Right renal pelvis (tissue), 4 donors: Measurements from ENCODE around the gene HMGCLL1. TPM values are rescaled to one million over a fixed set of nuclear protein-coding genes. Genes with fewer than 3 reads are reported as not detected.

Experiments
- DNase-seq, 4 donors: peaks; one replicate each; pipeline ENCODE4 v3.0.0-alpha.2; 2013; ENCODE audit warnings: low read depth in 4 of 4, low spot score in 3 of 4, missing footprints in 1 of 4
- polyA plus RNA-seq, 4 donors: library from polyadenylated mRNA; unstranded; fragments of 120-200 nt; gene quantifications; one replicate each; pipeline ENCODE4 v1.2.1, GENCODE V29; 2013; ENCODE audit not compliant: insufficient read length in 4 of 4

HMGCLL1 gene
- polyA plus RNA-seq, 4 donors = 2.3 to 3.8 (median 3.1) TPM

DNA sequence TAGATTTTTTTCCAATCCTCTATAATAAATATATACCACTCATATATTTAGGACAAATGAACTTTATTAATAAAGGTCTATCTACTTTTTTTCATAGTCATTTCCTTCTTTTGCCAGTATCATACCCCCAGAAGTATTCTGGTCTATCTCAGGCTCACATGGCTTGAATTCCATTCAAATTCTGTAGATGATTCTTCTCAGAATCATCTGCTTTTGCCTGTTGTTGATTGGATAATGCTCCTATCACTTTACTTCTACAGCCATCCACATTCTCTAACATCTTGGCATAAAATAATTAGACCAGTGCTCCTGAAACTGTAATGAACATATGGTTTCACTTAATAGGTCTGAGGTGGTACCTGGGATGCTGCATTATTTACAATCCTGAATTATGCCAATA, 130.5 kb downstream of the HMGCLL1 start:
- DNase-seq = no peak

DNA sequence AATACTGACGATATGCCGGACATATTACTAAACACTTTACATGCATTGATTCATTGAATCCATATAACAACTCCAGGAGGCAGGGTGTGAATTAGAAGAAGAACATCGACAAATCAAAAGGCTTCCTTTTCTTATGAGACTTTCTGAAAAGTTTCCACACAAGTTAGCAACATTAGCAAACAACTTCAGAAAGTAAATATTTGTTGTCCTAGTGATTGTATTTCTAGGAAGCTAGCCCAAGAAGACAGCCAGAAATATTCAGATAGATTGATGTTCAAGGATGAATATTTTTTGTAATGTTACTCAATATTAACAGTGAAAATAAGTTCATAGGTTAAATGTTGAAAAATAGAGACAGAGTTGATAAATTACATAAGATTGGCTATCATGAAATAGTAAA, 131.1 kb downstream of the HMGCLL1 start:
- no peak for DNase-seq

DNA sequence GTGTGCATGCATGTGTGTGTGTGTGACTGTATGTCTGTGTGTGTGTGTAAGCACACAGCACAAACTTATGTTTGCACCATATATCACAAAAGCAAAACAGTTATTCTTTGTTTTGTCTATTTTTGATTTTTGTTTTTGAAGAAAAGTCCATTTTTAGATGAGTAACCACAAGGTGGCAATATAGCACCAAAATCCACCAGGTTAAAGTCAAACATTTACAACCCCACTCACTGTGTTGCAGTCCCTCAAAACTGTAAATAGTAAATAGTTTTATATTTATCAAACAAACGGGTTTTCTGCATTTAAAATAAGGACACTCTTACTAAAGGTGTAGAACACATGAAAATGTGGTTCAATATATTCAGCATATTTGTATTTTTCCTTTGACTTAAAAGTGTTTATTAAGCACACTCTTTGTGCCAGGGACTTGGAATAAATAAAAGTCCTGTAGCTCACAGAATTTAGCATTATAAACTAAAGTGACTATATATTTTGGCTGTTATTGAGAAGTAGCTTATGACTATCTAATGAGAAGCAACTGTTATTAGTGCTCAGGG, 133.3 kb downstream of the HMGCLL1 start:
- peak; percentile 27 to 34 (median 31) for DNase-seq

DNA sequence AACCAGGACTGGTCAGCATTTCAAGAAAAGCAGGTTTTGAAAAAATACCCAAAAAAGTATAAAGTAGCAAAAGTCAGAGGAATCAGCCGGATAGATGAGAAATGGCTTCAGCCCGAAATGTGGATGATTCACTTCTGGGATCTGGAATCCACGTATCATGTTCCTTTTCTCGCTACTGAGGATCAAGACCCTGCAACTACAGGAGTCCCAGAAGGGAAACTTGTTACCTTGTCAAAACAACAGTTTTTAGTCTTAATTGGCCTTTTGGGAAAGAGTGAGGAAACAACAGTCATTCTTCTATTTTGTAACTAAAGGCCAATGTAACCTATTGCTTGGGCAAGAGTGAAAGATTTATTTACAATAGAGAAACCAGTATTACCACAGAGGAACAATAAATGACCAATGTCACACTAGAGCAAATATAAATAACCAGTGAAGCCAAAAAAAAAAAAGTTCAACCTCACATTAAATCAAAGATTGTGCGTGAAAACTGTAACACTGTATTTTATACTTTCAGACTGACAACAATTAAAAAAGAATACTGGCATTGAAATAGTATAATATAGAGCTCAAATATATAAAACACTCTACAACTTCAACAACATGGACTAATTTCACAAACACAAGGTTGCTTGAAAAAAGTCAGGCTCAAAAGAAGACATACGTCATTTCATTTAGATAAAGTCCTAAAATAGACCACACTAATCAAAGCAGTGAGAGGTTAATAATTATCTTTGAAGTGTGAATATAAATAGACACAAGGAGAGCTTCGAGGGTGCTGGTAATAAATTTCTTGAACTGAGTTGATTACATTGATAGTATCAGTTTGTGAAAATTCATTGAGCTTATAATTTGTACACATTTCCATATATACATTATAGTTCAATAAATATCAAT, 135.5 kb downstream of the HMGCLL1 start:
- DNase-seq = no peak

DNA sequence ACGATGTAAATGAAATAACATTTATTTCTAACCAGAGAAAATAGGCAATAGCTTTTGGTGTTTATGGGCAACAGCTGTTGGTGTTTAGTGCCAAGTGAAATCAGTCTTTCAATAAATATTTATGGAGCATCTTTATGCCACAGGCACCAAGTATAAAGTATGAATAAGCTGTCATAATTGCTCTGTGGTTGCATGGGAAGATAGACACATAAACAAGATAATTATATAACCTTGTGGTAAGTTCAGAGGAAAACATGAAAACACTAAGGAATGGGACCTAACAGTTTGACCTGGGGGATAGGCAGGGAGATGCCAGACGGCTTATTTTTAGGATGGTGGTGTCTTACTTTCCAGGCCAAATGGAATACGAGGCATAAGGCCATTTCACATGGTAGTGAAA, 140.8 kb downstream of the HMGCLL1 start:
- DNase-seq = no peak

DNA sequence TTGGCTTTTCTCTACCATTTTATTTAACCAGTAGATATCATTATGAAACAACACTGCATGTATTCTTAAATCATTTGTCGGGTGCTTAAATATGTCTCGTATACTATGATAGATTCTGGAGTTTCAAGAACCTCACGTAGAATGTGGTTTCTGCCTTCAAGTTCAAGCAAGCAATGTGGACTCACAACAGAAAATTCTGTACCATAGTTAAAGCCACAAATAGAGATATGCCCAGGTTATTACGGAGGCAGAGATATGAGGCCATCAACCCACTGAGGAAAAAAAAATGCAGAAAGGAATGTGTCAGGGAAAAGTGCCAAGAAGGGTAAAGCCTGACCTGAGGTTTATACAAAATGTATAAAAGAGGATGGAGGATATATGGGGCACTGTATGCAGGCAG, 141.9 kb downstream of the HMGCLL1 start:
- DNase-seq = no peak

DNA sequence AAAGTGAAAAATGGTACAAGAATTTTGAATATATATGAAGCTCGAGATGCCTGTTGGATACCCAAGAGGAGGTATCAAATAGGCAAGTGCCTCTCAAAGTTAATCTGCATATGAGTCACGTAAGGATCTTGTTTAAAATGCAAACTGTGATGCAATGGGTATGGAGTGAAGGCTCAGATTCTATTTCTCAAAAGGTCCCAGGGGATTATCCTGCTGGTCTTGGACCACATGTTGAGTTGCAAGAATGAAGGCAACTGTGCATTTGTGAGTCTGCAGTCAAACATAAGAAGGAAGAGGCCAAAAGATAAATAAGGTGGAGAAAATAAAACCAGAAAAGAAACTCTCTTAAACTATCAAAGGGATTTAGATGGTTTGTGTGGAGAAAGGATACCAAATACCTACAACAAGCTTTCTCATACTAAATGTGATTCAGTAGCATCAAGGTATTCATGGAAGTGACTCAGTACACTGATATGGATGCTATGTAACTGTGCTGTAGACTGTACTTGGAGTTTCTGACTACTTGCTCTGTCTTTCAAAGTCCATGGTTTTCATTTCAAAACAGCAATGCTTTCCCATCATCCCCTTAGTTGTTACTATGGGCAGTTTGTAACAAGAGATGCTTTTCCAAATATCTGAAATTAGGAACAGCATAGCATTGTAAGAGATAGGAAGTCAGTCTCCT, 145.4 kb downstream of the HMGCLL1 start:
- no peak for DNase-seq

DNA sequence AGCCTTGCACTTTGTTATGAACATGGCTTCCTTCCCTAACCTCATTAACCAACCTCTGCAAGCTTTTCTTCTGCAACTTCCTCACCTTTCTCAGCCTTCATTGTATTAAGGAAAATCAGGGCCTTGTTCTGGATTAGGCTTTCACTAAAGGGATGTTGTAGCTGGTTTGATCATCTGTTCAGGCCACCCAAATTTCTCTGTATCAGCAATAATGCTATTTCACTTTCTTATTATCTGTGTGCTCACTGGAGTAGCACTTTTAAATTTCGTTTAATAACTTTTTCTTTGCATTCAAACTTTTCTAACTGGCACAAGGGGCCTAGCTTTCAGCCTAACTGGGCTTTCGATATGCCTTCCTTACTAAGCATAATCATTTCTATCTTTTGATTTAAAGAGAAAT, 155.1 kb downstream of the HMGCLL1 start:
- DNase-seq = no peak

DNA sequence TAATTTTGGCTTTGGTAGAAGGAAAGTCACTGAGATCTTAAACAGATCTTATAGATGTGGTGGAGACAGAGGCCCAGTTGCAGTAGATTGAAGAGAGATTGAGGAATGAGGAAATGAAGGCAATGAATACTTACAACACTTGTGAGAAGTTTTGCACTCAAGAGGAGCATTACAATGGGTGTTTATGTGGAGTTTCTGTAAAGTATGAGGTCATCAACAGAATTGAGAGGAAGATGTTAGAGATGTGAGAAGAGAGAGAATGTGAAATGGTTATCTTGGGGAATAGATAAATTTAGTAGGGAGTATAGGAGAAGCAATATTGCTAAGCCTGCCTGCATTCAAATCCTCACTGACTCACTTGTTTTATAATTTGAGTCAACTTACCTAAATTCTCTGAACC, 168.3 kb downstream of the HMGCLL1 start:
- no peak for DNase-seq

DNA sequence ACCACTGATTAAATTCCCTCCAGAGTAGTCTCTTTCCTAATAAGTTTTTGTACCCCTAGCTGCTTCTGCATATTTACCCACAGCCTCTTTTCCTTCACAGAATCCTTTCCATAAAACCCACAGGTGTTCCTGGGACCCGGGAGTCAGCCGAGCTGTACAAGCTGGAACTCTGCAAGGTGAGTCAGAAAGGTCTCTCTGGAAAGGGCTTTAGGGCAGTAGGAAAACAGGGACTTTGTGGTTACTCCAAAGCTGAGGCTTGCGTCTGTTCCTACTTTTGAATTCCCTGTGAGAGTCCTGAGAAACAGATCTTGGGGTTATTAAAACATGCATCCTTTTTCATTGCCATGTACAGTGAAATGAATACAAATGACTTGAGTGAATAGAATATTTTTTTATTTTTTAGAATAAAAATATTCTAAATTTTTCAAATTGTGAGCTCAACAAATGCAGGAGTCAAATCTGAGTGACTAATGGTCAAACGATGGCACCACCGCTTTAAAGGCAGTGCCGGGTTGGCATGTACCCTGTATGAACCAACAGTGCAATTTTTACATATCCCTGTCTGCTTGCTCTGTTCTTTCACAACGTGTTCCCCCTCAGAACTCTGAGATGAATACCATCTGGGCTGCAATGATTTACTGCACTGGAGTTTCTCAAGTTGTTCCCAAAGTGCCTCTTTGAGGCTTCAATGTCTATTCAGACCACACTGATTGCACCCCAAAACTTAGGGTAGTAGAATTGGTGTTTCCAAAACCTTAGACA, 173.3 kb downstream of the HMGCLL1 start:
- DNase-seq = no peak

DNA sequence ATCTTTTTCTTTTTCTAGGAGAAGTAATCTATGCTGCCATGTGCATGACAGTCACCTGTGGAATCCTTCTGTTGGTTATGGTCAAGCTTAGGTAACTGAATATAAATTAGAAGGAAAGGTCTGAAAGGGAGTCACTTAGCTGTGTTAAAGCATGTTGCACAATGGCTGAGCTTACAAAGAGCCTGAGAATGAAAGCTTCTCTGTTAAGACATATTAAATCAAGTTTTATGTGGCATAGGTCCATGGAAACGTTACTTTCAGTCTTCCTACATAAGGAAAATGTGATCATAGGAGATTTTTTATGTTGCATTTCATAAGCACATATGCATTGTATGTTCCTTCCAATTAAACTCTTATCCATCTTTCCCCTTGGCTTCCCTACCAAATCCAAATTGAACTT, 179.6 kb downstream of the HMGCLL1 start:
- DNase-seq = no peak

DNA sequence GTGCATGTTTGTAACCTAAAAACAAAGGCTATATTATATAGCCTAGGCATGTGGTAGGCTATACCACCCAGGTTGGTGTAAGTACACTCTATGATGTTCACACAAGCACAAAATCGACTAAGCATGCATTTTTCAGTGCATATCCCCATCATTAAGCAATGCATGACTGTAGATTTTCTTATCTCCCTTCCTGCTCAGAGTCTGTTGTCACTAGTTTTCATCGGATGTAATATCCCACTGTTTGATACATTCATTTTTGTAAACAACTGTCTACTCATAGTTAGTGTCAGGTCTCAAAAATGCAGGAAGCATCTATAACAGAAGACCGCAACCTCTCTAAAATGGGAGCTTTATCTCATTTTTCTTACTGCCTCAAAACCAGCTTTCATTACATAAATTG, 181.0 kb downstream of the HMGCLL1 start:
- no peak for DNase-seq

DNA sequence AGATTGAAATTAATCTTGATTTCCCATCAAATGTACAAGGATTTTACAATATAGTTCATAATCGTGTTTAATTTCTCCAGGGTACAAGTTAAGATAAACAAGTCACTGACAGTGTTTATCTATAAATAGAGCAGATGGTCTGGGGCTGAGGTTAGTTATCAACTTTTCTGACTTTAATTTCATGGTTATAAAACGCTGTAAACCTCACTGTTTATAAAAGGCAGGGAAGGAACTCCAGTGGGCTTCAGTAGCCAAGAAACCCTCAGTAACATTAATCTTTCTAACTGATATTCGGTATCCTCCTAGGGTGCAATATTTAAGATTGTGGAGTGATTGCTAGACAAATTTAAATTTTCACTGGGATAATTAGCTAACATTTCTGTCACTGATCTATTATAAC, 183.1 kb downstream of the HMGCLL1 start:
- DNase-seq = no peak

DNA sequence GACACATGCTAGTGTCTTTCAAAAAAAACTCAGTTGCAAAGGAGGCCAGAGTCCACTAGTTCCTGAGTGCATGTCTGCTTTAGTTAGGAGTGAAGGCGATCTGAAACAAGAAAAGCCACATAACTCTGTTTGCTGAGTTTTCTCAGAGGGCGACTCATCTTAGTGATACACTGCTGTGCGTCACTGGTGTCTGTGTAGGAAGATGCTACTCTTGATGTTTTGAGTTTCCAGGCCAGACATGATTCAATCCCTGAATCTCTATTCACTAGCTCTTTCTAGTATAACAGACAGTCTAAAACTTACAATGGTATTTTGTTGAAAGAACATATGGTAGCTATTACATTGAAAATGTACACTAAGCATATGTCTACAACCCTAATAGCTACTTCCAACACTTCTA, 190.8 kb downstream of the HMGCLL1 start:
- DNase-seq = no peak
